Iris pigment epithelial cell (primary cell): ENCODE results near the gene NR1H3.
"Not testable (repeated sequence)": the region's sequence is repeated elsewhere in the genome, so short reads cannot be mapped to it uniquely, and the experiment has no call there.

Experiments used
- DNase-seq: peaks from one replicate; pipeline ENCODE4 v3.0.0-alpha.2; 2011; ENCODE audit warnings: low read depth

Gene NR1H3

DNA sequence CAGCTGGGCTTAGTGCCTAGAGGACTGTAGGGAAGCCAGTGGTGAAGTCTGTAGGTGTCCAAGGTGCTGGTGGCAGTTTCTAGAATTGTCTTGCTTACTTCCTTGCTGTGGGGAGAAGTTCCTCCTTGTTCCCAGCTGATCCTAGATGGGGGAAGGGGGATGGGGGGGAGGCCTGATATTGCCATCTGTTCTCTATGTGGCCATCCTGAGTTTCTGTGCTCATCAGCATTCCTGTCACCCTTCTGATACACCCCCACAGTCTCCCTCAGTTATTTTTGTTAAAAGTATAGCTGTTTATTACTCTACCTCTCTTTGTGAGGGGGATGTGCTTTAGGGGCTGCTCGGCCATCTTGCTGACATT, 48.7 kb downstream of the NR1H3 start:
- no peak for DNase-seq

DNA sequence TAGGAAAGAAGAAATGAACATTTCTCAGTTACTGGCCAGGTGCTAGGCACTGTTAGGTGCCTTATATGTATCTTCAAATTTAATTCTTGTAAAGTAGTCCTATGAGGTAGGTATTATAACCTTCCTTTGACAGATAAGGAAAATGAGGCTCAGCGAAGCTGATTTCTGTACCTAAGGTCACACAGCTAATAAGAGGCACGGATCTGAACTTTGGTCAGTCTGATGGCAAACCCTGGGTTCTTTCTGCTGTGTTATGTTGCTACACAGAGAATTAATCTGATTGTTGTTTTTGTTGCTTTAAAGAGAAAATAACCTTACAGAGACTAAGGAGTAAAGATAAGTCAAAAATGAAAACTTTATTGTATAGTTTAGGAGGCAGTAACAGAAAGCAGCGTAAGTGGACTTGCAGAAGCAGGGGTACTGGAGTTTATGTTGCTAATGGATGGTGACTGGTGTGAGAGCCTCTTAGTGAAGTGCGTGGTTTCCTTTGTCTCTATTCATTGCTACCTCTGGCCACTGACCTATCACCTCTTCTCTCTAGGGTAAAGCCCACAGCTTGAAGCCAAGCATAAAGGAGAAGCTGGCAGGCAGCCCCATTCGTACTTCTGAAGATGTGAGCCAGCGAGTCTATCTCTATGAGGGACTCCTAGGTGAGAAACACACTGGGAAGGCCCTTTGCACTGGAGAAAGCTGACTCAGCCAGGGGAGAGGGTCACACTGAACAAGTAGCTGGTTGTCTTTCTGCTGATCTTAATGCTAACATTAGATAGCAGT, 50.4 kb downstream of the NR1H3 start:
- no peak for DNase-seq

DNA sequence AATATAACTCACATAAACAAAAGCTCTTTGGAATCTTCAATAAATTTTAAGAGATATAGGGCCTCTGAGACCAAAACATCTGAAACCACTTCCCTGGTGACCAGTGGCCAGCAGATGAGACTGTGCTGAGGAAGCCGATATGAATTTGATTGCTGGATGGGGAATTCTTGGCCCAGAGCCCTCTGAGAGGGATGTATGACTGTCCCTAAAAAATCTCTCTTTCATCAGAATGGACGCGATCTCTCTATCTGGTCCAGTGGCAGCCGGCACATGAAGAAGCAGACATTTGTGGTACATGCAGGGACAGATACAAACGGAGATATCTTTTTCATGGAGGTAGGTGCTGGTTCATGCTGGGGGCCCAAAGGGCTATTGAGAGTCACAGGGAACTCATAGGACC, 57.2 kb downstream of the NR1H3 start:
- DNase-seq = no peak

DNA sequence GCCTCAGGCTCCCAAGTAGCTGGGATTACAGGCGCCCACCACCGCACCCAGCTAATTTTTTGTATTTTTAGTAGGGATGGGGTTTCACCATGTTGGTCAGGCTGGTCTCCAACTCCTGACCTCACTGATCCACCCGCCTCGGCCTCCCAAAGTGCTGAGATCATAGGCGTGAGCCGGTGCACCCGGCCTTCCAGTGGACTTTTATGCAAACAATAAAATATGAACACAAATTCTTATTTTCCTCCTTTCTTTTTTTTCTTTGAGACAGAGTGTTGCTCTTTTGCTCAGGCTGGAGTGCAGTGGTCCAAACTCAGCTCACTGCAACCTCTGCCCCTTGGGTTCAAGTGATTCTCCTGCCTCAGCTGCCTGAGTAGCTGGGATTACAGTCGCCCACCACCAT, 58.7 kb downstream of the NR1H3 start:
- not testable (repeated sequence) for DNase-seq

DNA sequence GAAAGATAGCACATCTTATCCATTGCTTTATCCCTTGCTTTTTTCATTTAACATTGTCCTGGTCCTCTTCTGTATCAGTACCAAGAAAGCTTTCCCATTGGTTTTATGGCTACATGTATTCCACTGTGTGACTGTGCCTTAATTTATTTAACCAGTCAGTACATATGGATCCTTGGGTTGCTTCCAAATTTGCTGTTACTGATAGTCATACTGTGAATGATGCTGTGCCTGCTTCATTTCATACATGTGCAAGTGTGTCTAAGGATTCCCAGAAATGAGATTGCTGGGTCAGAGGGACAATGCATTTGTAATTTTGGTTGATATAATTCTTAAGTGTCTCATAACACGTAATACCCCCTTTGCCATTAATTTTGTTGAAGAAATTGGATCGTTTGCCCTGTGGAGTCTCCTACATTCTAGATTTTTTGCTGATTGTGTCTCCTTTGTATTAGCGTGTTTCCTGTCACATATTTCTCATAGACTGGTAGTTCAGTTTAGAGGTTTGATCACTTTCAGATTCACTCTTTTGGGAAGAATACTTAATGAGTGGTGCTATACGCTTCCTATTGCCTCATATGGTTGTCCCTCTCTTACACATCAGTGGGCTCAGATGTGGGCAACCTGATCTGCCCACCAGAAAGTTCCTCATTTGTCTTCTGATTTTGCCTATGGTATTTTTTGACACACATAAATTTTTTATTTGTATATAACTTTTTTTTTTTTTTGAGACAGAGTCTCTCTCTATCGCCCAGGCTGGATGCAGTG, 59.5 kb downstream of the NR1H3 start:
- DNase-seq = no peak

DNA sequence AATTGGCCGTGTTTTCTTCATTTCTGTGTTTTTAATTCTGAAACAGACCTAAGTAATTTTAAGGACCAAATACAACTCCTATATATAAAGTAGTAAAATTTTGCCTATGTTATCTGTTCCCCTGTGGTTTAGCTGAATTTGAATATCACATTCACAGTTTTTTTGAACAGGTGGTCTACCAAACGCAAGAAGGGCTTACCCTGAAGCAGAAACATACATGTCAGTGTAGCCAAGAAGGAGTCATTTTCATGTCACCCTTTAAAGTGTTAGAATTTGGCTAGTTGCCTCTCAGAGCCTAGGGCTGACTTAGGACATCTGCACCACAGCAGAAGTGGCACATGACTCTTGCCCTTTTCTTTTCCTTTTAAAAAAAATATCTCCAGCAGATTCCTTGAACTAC, 60.4 kb downstream of the NR1H3 start:
- DNase-seq = no peak
